Measurements from ENCODE around the gene DIAPH3.

- TF ChIP-seq CTCF (IDR thresholded peaks at IDR 0.05) (no peak), POLR2A (IDR thresholded peaks at IDR 0.05) (no peak)
Measured at GRCh38 chr13:59996461-59996980, 167.2 kb downstream of the DIAPH3 start.
